GM12892 (cell line): ENCODE measurements around the gene RBM33.

ENCODE experiments used
- DNase-seq: peaks from one replicate; pipeline ENCODE4 v3.0.0; 2011; ENCODE audit not compliant: insufficient read length
- FAIRE-seq: peaks from 2 replicates; lab custom pipeline; 2011; peaks lifted over from hg19 to GRCh38; lab: Jason Lieb, UNC
- POLR2A ChIP-seq: IDR thresholded peaks from 2 replicates; pipeline ENCODE4 v1.6.1; 2011; ENCODE audit warnings: low read depth, low read length, control low read depth
- POLR2AphosphoS5 ChIP-seq: IDR thresholded peaks from 2 replicates; pipeline ENCODE4 v1.6.1; 2011; ENCODE audit warnings: low read depth, low read length, control low read depth
- TAF1 ChIP-seq: IDR thresholded peaks from 2 replicates; pipeline ENCODE4 v1.6.1; 2011; ENCODE audit warnings: low read depth, mild to moderate bottlenecking, control low read depth, low read length, borderline replicate concordance

RBM33 gene

GRCh38 chr7:155821851-155822250, 177.4 kb downstream of the RBM33 start:
- FAIRE-seq = no peak
- no peak for TF ChIP-seq POLR2A
- no peak for TF ChIP-seq POLR2AphosphoS5
- TF ChIP-seq TAF1 = no peak
- DNase-seq = no peak

DNA sequence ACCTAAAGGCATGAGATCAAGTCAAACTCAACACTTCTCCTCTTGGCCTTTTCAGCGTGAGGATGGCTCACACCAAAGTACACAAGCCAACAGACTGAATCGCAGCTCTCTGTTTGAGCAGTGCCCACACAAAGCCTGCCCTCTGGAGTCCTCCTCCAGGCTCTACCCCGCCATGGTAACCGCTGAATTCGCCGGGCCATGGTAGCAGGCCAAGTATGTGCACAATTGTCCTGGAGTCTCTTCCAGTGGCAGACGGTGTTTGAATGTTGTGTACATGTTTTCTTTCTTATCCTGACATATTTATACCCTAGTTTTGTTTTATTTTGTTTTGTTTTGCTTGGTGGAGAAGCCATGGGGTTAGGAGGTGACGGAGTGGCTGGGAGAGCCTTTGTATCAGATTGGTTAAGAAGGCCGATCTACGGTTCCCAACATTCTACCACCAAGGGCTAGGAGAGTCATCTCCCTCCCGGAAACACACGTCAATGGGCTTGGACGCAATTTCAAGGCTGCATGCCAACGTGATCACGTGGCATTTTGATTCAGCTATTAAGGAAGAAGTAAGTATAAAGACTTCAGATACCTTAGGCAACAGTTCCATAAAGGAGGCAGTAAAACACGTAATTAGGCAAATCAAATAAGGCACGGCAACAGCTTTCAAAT, 179.9 kb downstream of the RBM33 start:
- DNase-seq (no peak), FAIRE-seq (no peak)
- TF ChIP-seq POLR2AphosphoS5 = no peak
- no peak for TF ChIP-seq POLR2A
- TF ChIP-seq TAF1 = no peak

DNA sequence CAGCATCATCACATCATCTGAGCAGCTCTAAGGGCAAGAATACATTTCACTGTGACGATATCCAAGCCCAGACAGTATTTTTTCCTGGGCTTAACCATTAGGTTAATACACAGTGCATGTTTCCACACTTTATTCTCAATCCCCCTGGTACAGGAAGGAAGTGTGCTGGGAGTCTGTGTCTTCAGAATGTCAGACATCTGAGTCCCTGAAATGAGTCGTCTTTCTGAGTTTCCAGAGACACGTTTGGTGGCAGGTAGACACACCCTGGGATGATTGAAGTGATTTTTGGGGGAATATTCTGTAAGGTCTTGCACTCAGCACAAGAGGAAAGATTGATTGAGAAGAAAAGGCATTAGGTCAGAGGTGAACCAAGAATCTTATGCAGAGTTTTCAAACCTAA, 180.9 kb downstream of the RBM33 start:
- no peak for FAIRE-seq
- no peak for TF ChIP-seq TAF1
- DNase-seq = no peak

- FAIRE-seq = no peak
- TF ChIP-seq POLR2A = no peak
- no peak for TF ChIP-seq TAF1
- no peak for TF ChIP-seq POLR2AphosphoS5
- DNase-seq = no peak
Observed at GRCh38 chr7:155829796-155830470, 185.5 kb downstream of the RBM33 start.
